GM18519 (cell line): ENCODE measurements around the gene PJA2.
A peak's percentile ranks its signal among the peaks of the same experiment; 100 is the strongest.
"Not testable (repeated sequence)": the region's sequence is repeated elsewhere in the genome, so short reads cannot be mapped to it uniquely, and the experiment has no call there.

Source experiments
- ATAC-seq: cut with Tn5 transposase; IDR thresholded peaks from one replicate; pipeline ENCODE4 v1.9.1; 2021; ENCODE audit warnings: mild to moderate bottlenecking, moderate library complexity; ENCODE audit not compliant: unreplicated experiment, low FRiP score

The PJA2 gene, protein sequence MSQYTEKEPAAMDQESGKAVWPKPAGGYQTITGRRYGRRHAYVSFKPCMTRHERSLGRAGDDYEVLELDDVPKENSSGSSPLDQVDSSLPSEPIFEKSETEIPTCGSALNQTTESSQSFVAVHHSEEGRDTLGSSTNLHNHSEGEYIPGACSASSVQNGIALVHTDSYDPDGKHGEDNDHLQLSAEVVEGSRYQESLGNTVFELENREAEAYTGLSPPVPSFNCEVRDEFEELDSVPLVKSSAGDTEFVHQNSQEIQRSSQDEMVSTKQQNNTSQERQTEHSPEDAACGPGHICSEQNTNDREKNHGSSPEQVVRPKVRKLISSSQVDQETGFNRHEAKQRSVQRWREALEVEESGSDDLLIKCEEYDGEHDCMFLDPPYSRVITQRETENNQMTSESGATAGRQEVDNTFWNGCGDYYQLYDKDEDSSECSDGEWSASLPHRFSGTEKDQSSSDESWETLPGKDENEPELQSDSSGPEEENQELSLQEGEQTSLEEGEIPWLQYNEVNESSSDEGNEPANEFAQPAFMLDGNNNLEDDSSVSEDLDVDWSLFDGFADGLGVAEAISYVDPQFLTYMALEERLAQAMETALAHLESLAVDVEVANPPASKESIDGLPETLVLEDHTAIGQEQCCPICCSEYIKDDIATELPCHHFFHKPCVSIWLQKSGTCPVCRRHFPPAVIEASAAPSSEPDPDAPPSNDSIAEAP

DNA sequence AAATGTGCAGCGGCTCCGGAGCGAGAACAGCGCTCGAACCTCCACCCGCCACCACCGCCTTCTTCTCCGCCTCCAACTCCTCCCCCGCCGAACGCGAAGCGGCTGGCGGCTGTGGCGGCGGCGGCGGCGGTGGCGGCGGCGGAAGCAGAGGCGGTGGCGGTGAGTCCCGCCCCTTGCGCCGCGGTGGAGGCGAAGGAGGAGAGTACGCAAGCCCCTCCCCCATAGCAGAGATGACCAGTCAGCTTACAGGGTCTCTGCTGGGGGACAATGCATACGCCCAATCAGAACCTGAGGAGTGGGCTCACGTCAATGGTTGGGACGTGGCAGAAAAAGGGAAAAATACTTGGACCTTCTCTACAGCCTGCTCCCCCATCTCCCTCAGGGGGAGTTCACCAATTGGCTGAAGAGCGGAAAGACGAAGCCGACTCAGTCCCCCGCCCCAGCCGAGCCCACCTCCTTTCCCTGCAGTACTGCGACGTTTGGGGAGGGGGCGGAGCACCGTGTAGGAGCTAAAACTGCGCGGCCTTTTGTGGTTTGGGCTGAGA is at the start of gene PJA2:
Gene PJA2, minus strand, starts transcription at position 131 of the 545 bp plus-strand sequence. CDS start 26,541 bp downstream, outside the sequence.
- ATAC-seq: peak; percentile 89

DNA sequence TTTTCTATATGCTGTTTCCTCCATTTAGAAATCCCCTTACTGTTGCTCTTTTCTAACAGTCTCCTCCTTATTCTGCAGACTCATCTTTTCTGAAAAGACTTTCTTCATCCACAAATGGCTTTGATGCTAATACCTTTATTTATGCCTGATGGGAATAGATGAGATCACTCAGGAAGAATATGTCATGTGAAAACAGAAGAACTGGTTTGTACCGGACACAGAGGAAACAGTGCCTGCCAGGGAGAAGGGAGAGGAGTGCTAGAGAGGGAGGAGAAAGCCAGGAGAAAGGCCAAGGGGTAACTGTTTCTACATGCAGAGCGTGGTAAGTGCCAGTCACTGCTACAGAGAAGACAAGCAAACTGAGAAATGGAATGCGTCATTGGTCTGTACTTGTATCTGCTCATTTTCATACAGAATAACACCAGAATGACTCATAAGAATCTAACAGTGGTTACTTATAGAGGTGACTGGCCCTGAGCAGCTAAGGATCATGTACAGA is 45.9 kb upstream of the PJA2 start:
- peak; percentile 100 for ATAC-seq

DNA sequence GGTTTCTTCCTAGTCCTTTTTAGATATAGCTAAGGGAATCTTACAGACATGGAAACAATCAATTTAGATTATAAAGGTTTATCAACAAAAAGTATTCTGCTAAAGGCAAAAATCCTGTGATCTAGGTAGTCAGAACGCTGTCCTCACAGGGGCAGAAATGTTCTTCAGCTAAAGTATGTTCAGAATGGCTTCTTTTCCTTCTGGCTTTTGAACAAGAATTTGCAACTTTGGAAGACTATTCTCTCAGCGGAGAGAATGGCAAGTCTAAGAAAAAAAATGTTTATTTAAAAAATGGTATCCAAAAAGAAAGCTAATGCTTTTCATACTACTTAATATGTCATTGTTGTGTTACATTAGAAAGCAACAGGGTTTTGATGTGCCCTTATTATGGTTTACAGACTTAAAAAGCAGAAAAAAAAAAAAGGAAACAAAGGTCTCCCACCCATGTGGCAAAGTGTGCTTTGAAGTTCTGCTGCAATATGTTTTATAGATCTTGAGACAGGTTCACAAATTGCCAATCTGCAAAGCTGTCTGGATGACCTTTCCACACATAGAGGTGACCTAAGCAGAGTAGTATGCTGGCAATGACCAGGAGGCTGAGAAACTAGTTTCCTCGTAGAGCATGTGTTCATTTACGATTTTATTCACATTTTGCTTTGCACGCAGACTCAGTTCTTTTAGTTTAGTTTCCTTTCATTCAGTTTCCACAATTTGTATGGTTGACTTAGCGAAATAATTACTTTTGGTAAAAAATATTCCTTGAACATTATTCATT is 45.1 kb upstream of the PJA2 start:
- no peak for ATAC-seq

DNA sequence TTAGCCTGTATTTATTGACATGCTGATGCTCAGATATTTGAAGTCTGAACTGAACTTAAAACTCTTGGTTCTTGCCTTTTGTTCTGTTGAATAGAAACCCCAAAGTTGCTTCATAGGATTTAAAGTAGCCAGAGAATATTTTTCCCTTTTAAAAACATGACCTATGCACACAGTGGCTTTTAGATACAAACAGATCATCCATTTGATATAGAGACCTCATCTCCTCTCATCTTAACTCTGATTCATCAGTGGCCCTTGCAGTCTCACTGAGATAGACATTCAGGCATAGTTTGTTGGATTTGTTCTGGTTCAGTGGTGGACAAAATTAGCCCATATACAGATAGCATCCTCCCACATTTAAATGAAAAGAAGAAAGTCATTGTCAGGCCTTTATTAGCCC is 43.5 kb upstream of the PJA2 start:
- ATAC-seq: no peak

DNA sequence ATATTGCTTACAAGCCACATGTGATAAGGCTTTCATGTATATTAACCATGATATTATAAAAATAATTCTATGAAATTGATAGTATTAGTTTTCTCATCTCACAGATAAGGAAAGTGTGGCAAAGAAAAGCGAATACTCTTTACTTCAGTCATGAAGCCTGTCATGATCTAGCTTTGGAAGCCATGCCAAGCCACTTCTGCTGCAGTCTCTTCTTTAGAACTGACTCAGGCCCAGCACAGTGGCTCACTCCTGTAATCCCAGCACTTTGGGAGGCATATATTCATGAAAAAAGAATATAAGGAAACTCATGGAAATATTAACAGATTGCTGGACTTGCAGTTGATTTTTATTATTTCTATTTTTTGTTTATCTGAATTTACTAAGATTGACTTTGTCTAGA is 42.9 kb upstream of the PJA2 start:
- no peak for ATAC-seq

DNA sequence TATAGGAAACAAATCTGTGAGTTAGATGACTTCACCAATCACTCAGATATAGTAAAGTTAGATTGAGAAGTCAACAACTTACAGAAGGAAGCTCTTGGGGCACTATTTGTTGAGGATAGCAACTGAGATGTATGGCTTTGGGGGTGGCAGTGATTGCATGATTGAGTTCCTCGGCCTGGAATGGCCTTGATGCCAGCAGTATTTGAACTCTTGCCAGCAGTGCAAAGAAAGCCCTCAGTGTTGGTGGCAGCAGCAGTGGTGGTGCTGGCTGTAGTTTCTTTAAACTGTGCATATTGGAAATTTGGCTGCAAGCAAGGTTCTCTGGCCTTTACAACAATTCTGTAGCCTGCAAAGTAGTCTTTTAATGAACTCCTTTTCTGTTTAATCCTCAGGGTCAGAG is 41.4 kb upstream of the PJA2 start:
- ATAC-seq: no peak

DNA sequence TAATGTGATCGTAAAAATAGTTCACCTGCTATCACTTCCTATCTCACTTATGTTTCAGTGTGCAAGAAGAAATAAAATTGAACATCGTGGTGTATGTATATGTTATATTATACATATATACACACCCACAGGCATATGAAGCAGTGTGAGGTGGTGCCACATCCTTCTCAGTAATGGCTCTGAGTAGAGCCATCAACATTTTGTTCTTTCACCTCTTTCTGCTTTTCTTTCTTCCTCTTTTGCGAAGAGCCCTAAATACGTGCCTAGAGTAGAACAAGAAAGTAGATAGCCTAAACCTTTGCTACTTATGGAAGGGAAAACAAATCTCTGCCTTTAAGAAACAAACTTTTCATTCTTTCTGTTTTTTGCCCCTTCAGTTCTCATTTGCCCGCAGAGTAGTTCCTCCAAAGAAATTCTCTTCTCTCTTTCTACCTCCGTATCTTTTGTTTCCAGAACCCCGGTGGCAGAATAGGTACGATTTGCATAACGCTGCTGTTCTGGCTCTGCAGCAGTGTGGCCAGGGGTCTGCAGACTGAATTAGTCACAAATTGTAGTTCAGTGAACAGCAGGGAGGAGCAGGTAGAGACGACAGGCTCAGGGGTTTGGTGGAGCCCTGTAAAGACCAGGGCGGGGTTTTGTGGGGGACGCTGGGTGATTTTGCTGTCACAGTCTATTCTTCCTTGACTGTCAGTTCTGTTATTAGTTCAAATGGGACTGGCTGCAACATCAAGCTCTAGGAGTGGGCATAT is 40.5 kb upstream of the PJA2 start:
- peak; percentile 76 for ATAC-seq

DNA sequence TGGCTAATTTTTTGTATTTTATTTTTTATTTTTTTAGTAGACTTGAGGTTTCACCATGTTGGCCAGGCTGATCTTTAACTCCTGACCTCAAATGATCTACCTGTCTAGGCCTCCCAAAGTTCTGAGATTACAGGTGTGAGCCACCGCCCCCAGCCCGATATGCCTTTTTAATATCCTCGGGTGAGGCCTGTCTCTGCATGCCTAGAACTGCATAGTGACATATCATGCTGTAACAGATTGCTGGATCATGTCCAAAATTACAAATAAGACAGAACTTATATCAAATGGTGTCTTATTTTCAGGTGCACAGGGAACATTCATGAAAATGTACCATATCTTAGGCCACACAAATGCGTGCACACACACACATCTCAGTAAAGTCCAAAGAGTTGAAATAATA is 39.1 kb upstream of the PJA2 start:
- no peak for ATAC-seq

DNA sequence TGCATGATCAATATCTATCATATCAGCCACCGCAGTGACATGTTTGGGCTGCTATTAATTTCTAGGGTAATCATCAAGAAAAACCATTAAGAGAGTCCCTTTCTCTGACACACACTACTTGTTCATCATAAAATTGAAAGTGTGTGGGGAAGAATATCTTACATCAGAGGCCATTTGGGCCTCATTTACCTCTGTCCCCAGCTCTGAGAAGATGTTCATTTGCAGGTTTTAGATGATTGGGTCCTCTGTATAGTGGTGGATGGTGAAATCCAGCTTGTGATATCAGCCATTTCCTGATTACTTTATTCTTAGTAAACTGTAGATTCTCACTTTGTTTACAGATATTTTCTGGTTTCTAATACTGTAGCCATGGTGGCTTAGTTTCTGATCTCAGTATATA is 29.8 kb upstream of the PJA2 start:
- no peak for ATAC-seq

DNA sequence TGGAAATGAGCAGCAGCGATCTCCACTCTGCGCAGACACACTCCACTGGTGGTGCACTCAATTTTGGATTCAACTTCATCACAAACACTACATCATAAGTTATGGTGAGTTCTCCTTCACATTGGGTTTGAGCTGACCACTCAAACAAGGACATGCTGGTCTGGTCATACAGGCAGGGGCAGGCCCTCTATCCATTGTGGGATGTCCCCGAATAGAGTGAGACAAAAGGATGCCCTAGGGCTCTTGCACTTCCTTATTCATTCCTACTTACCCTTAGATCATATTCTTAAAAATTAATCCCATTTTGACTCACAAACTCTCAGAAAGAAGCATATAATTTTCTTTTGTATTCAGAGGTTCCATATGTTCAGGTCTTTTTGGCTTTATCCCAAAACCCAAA is 16.3 kb upstream of the PJA2 start:
- ATAC-seq: no peak

DNA sequence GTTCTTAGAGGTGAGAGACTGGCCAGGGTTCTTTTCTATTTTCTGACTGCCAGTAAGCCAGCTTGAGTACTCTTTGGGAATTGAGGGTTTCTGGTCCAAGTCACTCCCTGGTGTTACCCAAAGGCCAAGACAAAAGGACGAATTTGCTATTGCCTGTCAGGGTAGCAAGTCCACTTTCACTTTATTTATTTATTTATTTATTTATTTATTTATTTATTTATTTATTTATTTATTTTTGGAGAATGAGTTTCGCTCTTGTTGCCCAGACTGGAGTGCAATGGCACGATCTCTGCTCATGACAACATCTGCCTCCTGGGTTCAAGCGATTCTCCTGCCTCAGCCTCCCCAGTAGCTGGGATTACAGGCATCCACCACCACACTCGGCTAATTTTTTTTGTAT is 15.7 kb upstream of the PJA2 start:
- ATAC-seq: not testable (repeated sequence)

DNA sequence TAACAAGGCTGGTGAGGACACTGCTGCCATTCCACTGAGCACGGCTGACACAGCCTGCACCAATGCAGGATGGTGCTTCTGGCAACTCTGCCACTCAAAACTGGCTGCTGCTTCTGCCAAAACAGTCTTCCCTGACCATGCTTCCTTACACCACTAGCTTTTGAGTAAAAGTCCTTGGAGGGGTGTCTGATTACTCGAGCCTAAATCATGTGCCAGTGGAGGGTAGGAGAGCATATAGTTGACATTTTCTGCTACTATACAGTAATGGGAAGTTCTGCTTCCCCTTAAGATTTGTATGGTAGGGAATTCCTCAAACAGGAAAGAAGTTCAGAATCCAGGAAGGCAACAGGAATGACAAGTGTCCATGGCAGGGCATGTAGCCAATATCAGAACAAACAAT is 12.2 kb upstream of the PJA2 start:
- ATAC-seq: no peak

DNA sequence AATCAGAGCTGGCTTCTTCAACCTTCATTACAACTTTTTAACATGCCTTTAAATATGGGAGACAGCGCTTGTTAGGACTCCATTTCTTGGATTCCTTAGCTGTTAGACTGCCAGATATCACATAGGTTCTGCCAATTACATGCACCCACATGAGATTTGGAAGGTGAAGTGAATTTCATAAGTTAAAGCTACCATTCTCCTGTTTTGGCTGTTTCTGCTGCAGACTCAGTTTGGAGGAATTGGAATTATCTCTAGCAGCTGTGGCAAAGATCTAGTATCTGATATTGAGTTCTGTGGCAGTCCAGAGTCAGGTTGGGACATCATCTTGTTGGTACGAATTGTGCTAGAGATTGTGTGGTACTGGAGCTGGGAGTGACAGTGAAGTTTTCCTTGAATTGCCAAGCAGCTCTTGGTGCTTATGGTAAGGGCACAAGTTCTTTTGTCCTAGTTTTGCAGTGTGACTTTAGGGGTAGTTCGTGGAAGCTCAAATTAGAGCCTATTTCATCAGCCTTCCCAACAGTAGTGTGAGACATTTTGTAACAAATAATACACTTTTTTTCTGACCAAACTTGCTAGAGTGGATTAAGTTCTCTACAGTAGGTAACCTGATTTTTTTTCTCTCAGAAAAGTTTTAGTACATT is 9.1 kb upstream of the PJA2 start:
- ATAC-seq: no peak

DNA sequence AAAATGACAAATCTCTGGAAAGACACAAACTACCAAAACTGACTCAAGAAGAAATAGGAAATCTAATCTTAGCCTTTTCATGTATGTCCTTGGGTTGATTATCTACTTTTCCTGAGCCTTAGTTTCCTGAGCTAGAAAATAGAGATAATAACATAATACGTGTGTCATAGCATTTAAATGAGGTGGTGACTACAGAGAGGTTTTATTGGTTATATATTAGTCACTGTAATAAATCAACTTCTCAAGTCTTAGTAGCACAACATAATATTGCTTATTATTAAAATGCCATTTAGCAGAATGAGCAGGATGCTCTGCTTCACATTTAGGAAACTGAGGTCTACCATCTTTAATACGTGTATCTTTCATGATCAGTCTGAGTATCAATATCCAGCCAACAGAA is 7.1 kb upstream of the PJA2 start:
- no peak for ATAC-seq

DNA sequence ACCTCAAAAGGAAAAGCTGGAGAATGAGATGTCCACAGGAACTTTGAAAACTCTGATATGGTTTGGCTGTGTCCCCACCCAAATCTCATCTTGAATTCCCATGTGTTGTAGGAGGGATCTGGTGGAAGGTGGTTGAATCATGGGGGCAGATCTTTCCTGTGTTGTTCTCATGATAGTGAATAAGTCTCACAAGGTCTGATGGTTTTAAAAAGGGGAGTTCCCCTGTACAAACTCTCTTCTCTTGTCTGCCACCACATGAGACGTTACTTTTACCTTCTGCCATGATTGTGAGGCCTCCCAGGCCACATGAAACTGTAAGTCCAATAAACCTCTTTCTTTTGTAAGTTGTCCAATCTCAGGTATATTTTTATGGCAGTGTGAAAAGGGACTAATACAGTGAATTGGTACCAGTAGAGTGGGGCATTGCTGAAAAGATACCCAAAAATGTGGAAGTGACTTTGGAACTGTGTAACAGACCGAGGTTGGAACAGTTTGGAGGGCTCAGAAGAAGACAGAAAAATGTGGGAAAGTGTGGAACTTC is 4.2 kb upstream of the PJA2 start:
- ATAC-seq: not testable (repeated sequence)

DNA sequence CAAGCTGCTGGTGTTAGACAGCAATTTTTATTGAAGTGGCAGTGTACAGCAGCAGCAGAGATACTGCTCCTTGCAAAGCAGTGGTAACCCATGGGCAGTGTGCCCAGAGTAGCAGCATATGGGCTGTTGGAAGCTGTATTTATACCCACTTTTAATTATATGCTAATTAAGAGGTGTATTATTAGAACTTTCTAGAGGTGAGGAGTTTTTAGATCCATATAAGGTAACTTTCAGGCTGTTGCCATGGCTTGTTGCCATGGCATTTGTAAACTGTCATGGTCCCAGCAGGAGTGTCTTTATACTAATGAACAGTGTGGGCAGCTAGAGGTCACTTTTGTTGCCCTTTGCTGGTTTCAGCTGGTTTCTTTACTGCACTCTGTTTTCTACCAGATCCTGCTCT is 3.7 kb upstream of the PJA2 start:
- ATAC-seq: no peak

DNA sequence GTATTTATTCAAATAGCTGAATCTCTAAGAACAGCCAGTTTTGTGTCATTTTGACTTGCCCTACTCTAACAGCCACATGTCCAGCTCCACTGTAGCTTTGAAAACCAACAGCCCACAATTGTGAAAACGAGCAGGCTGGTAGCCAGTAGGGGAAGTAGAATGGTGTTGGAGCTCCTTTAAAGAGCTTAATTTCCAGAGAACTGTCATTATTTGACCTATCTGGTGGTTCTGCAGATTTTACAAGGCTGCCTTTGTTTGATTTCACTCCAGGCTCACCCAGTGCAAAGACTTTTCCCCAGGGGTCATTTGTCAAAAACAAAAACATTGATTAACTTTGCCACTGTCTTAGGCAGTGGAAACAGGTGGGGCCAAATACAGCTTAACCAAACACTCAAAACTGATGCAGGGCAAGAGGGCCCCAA is 3.2 kb upstream of the PJA2 start:
- ATAC-seq: no peak

DNA sequence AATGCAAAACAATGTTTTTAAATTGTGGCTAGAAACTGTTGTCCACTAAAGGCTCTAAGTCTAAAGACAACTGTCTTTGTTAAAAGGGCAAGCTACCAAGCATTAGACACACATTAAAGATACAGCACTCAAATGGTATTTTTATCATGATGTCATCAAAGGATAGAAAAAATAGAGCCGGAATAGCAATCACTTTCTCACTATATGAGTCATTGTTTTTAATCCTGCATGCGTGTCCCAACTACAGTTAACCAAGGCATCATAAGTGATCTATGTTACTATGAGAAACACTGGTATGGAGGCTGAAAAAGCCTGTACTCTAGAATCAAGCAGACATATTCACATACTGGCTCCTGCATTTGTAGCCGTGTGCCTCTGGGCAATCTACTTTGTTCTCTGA is 1.9 kb upstream of the PJA2 start:
- no peak for ATAC-seq

DNA sequence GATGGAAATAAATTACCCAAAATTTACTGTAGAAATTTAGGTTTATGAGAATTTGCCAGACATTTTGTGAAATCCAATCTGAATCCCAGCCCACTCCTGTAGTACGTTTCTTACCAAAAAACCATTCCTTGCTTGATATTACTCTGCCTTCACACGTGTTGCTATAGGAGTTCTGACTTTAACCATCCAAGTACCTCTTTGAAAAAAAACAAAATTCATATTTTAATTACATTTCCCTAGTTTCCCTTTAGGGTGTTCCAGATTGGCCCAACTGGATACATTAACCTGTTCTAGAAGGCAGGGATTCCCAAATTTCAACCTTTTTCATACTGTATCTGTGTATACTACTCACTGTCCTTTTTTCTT is 1.4 kb upstream of the PJA2 start:
- ATAC-seq: no peak
